Mammary epithelial cell (primary cell): ENCODE measurements around the gene DPH1.

Experiments used
- CTCF ChIP-seq, 2 donors: IDR thresholded peaks in 1 of 2; conservative IDR thresholded peaks in 1 of 2; 2 replicates each; pipeline ENCODE4 v1.5.1; 2011 to 2012; ENCODE audit warnings: inconsistent platforms in 2 of 2, low read length in 2 of 2, mild to moderate bottlenecking in 2 of 2, control low read depth in 1 of 2, low read depth in 1 of 2; ENCODE audit not compliant: insufficient read depth in 1 of 2; ENCODE audit errors: extremely low read depth in 1 of 2
- EZH2 ChIP-seq: IDR thresholded peaks from 2 replicates; pipeline ENCODE4 v1.6.1; 2012; ENCODE audit warnings: low read length, inconsistent platforms, borderline replicate concordance

- TF ChIP-seq CTCF (conservative IDR thresholded peaks at IDR 0.05 in 1 of 2, IDR thresholded peaks at IDR 0.05 in 1 of 2; ENCODE audit: extremely low read depth in 1 of 2, insufficient read depth in 1 of 2, low read depth in 1 of 2, low read length in 2 of 2): no peak
- no peak for TF ChIP-seq EZH2
Observed at GRCh38 chr17:1985093-1985492, 44.9 kb upstream of the DPH1 start.
